ENCODE measurements around the gene CTDP1. TPM values are rescaled to one million over a fixed set of nuclear protein-coding genes. Genes with fewer than 3 reads are reported as not detected.
A peak's percentile ranks its signal among the peaks of the same experiment; 100 is the strongest.

CTDP1 gene
- polyA plus RNA-seq, 3 donors from 2014 or later = 6.6 to 20.3 (median 9.3) TPM

- Mint-ChIP-seq H3K27ac (peak overlapping the region in 1 of 6 donors; percentile 9), H3K4me1 (peaks cover 3 to 14% of the 10 kb centered on the region in 2 donors), H3K36me3 (peaks cover 16 to 52% (median 30%) of the 10 kb centered on the region in 3 donors), H3K4me3 (no peak overlapping the region), H3K9me3 (no peaks in the 10 kb centered on the region), H3K27me3 (ENCODE audit: low read depth in 3 of 3) (peaks cover 0 to 23% (median 9%) of the 10 kb centered on the region in 3 donors)
- DNase-seq = no peak
Measured at GRCh38 chr18:79705272-79705671, 25.7 kb downstream of the CTDP1 start.

DNA sequence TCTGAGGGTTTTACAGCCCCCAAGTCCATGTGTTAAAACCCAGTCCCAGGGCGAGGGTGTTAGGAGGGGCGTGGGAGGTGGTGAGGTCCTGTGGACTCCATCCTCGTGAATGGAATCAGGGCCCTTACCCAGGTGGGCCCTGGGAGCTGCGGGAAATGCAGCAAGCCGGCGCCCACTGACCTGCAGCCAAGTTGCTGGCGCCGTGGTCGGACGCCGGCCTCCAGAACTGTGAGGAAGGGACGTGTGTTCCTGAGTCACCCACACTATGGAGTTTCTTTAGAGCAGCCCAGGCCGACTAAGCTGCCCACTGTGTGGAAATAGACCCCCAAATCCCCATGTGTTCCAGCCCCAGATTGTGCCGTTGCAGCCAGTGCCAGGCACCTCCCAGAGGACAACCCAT, 26.4 kb downstream of the CTDP1 start:
- H3K9me3 Mint-ChIP-seq = no peaks in the 10 kb centered on the region
- peaks cover 3 to 11% of the 10 kb centered on the region in 2 donors for H3K4me1 Mint-ChIP-seq
- DNase-seq = no peak
- no peak overlapping the region for H3K27ac Mint-ChIP-seq
- H3K4me3 Mint-ChIP-seq = peak overlapping the region in 1 of 5 donors; percentile 13
- H3K36me3 Mint-ChIP-seq = peaks cover 17 to 54% (median 32%) of the 10 kb centered on the region in 3 donors
- H3K27me3 Mint-ChIP-seq (ENCODE audit: low read depth in 3 of 3) = peaks cover 0 to 23% (median 9%) of the 10 kb centered on the region in 3 donors

DNA sequence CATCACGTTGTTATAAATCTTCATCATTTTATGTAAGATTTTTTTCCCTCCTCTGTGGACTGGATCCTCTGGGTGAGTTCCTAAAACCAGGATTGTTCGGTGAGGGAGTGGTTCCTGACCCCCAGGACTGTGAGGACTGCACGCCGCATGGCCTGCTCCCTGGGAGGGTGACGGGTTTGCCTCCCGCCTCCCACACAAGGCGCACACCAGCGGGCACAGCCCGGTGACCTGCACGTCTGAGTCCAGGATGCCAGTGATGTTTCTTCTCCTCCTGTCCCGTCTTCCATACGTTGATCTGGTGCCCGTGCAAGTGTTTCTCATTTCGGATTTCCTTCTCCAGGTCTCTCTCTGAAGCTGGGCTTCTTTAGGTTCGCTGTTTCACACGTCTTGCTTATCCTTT, 27.1 kb downstream of the CTDP1 start:
- Mint-ChIP-seq H3K27me3 (ENCODE audit: low read depth in 3 of 3) (peaks cover 0 to 25% (median 9%) of the 10 kb centered on the region in 3 donors), H3K9me3 (no peaks in the 10 kb centered on the region), H3K4me3 (no peak overlapping the region), H3K36me3 (peaks cover 17 to 58% (median 34%) of the 10 kb centered on the region in 3 donors), H3K4me1 (peaks cover 1 to 8% of the 10 kb centered on the region in 2 donors), H3K27ac (peak overlapping the region in 1 of 6 donors; percentile 53)
- no peak for DNase-seq

GRCh38 chr18:79707239-79707638, 27.6 kb downstream of the CTDP1 start:
- DNase-seq = no peak
- no peaks in the 10 kb centered on the region for H3K9me3 Mint-ChIP-seq
- no peak overlapping the region for H3K4me3 Mint-ChIP-seq
- peaks cover 17 to 61% (median 34%) of the 10 kb centered on the region in 3 donors for H3K36me3 Mint-ChIP-seq
- peaks cover 0 to 28% (median 9%) of the 10 kb centered on the region in 3 donors for H3K27me3 Mint-ChIP-seq (ENCODE audit: low read depth in 3 of 3)
- H3K27ac Mint-ChIP-seq = no peak overlapping the region
- H3K4me1 Mint-ChIP-seq = peaks cover 0 to 5% of the 10 kb centered on the region in 2 donors

- Mint-ChIP-seq H3K9me3 (no peaks in the 10 kb centered on the region), H3K27me3 (ENCODE audit: low read depth in 3 of 3) (peaks cover 0 to 31% (median 8%) of the 10 kb centered on the region in 3 donors), H3K4me3 (no peak overlapping the region), H3K36me3 (peaks cover 17 to 61% (median 34%) of the 10 kb centered on the region in 3 donors), H3K4me1 (peaks cover 0 to 5% of the 10 kb centered on the region in 2 donors), H3K27ac (peak overlapping the region in 1 of 6 donors; percentile 7)
- DNase-seq = no peak
Measured at GRCh38 chr18:79707671-79708070, 28.1 kb downstream of the CTDP1 start.

DNA sequence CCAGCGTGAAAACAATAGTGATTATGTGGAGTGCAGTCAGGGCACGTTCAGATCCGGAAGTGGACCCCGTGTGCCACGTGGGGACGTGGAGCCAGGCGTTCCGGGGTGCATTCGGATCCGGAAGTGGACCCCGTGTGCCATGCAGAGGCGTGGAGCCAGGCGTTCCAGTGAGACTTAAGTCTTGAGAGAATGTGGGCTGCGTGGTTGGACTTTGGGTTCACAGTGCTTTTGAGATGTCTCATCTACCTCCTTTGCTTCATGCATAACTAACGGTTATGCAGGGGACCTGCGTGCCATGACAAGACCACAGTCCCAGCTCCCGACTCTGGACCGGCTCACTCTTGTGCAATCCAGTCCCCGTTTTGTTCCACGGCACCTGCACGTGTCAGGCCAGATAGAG, 28.8 kb downstream of the CTDP1 start:
- no peaks in the 10 kb centered on the region for H3K9me3 Mint-ChIP-seq
- DNase-seq = no peak
- no peak overlapping the region for H3K4me3 Mint-ChIP-seq
- H3K4me1 Mint-ChIP-seq = peaks cover 0 to 3% of the 10 kb centered on the region in 2 donors
- peaks cover 0 to 32% (median 7%) of the 10 kb centered on the region in 3 donors for H3K27me3 Mint-ChIP-seq (ENCODE audit: low read depth in 3 of 3)
- H3K27ac Mint-ChIP-seq = peak overlapping the region in 2 of 6 donors; percentile 17 to 34
- H3K36me3 Mint-ChIP-seq = peaks cover 17 to 66% (median 37%) of the 10 kb centered on the region in 3 donors

GRCh38 chr18:79712206-79712857, 32.7 kb downstream of the CTDP1 start:
- H3K4me3 Mint-ChIP-seq = no peak overlapping the region
- peaks cover 9 to 44% (median 21%) of the 10 kb centered on the region in 3 donors for H3K36me3 Mint-ChIP-seq
- H3K27me3 Mint-ChIP-seq (ENCODE audit: low read depth in 3 of 3) = peaks cover 0 to 23% (median 0%) of the 10 kb centered on the region in 3 donors
- H3K4me1 Mint-ChIP-seq = no peaks in the 10 kb centered on the region
- peak overlapping the region in 3 of 6 donors; percentile 21 to 73 (median 27) for H3K27ac Mint-ChIP-seq
- no peak for DNase-seq
- H3K9me3 Mint-ChIP-seq = no peaks in the 10 kb centered on the region

- Mint-ChIP-seq H3K36me3 (peaks cover 9 to 37% (median 17%) of the 10 kb centered on the region in 3 donors), H3K4me1 (no peaks in the 10 kb centered on the region), H3K9me3 (no peaks in the 10 kb centered on the region), H3K27ac (peak overlapping the region in 2 of 6 donors; percentile 4 to 27), H3K4me3 (no peak overlapping the region), H3K27me3 (ENCODE audit: low read depth in 3 of 3) (peaks cover 0 to 22% (median 0%) of the 10 kb centered on the region in 3 donors)
- DNase-seq = no peak
Measured at GRCh38 chr18:79713341-79713740, 33.7 kb downstream of the CTDP1 start.

DNA sequence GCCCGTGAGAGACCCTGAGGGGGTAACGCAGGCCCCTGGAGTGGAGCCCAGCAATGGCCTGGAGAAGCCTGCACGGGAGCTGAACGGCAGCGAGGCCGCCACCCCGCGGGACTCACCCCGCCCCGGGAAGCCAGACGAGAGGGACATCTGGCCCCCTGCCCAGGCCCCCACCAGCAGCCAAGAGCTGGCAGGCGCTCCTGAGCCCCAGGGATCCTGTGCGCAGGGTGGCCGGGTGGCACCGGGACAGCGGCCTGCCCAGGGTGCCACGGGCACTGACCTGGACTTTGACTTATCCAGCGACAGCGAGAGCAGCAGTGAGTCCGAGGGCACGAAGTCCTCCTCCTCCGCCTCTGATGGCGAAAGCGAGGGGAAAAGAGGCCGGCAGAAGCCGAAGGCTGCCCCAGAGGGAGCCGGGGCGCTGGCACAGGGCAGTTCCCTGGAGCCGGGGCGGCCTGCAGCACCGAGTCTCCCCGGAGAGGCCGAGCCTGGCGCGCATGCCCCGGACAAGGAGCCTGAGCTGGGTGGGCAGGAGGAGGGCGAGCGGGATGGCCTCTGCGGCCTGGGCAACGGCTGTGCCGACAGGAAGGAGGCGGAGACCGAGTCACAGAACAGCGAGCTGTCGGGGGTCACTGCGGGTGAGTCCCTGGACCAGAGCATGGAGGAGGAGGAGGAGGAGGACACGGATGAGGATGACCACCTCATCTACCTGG, 35.1 kb downstream of the CTDP1 start:
- no peak overlapping the region for H3K27ac Mint-ChIP-seq
- no peaks in the 10 kb centered on the region for H3K4me1 Mint-ChIP-seq
- H3K36me3 Mint-ChIP-seq = peaks cover 15 to 44% (median 22%) of the 10 kb centered on the region in 3 donors
- H3K9me3 Mint-ChIP-seq = no peaks in the 10 kb centered on the region
- DNase-seq = no peak
- H3K4me3 Mint-ChIP-seq = no peak overlapping the region
- peaks cover 0 to 28% (median 0%) of the 10 kb centered on the region in 3 donors for H3K27me3 Mint-ChIP-seq (ENCODE audit: low read depth in 3 of 3)

GRCh38 chr18:79715280-79715679, 35.7 kb downstream of the CTDP1 start:
- DNase-seq = no peak
- Mint-ChIP-seq H3K4me1 (no peaks in the 10 kb centered on the region), H3K36me3 (peaks cover 11 to 42% (median 22%) of the 10 kb centered on the region in 3 donors), H3K4me3 (no peak overlapping the region), H3K27me3 (ENCODE audit: low read depth in 3 of 3) (peaks cover 0 to 29% (median 0%) of the 10 kb centered on the region in 3 donors), H3K27ac (no peak overlapping the region), H3K9me3 (no peaks in the 10 kb centered on the region)

GRCh38 chr18:79717059-79717458, 37.5 kb downstream of the CTDP1 start:
- H3K4me3 Mint-ChIP-seq = no peak overlapping the region
- no peaks in the 10 kb centered on the region for H3K4me1 Mint-ChIP-seq
- DNase-seq = no peak
- H3K36me3 Mint-ChIP-seq = peaks cover 13 to 33% (median 23%) of the 10 kb centered on the region in 3 donors
- peaks cover 0 to 31% (median 0%) of the 10 kb centered on the region in 3 donors for H3K27me3 Mint-ChIP-seq (ENCODE audit: low read depth in 3 of 3)
- no peak overlapping the region for H3K27ac Mint-ChIP-seq
- no peaks in the 10 kb centered on the region for H3K9me3 Mint-ChIP-seq

- Mint-ChIP-seq H3K36me3 (peaks cover 13 to 33% (median 23%) of the 10 kb centered on the region in 3 donors), H3K4me3 (no peak overlapping the region), H3K4me1 (no peaks in the 10 kb centered on the region), H3K9me3 (no peaks in the 10 kb centered on the region), H3K27ac (no peak overlapping the region), H3K27me3 (ENCODE audit: low read depth in 3 of 3) (peaks cover 0 to 28% (median 0%) of the 10 kb centered on the region in 3 donors)
- DNase-seq = no peak
Measured at GRCh38 chr18:79717555-79718074, 38.0 kb downstream of the CTDP1 start.

DNA sequence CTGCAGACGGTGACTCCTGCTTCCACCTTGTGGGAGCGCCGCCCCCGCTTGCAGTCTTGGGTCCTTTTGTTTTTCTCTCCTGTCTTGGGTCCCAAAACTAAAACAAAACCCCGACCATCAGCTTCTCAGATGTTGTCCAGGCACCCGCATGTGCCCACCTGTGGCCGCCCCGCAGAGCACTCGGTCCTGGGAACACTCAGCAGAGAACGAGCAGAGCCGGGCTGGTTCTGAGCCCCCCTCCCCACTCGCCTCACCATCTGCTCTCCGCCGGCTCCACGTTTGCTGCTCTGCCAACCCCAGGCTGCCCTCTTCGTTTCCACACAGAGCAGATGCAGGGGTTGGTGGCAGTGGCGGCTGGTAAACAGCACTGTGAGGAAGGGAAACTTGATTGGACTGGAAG, 38.5 kb downstream of the CTDP1 start:
- DNase-seq = no peak
- H3K9me3 Mint-ChIP-seq = no peaks in the 10 kb centered on the region
- H3K36me3 Mint-ChIP-seq = peaks cover 13 to 30% (median 22%) of the 10 kb centered on the region in 3 donors
- H3K4me3 Mint-ChIP-seq = no peak overlapping the region
- peaks cover 0 to 27% (median 0%) of the 10 kb centered on the region in 3 donors for H3K27me3 Mint-ChIP-seq (ENCODE audit: low read depth in 3 of 3)
- H3K4me1 Mint-ChIP-seq = peaks cover 0 to 2% of the 10 kb centered on the region in 2 donors
- no peak overlapping the region for H3K27ac Mint-ChIP-seq

Measured in immature natural killer cell (primary cell).